ENCODE data around the gene PACRG. TPM values are rescaled to one million over a fixed set of nuclear protein-coding genes. Genes with fewer than 3 reads are reported as not detected.

Gene PACRG
- total RNA-seq, 3 donors from 2014 or later: 0.64 to 6.4 (median 4.6) TPM

- Histone ChIP-seq H3K27ac (no peak overlapping the region), H3K27me3 (no peaks in the 10 kb centered on the region), H3K4me3 (no peak overlapping the region), H3K9me3 (peaks cover 0 to 3% of the 10 kb centered on the region in 2 donors), H3K36me3 (no peaks in the 10 kb centered on the region), H3K4me1 (no peaks in the 10 kb centered on the region)
- intact Hi-C loops (cut with DNase I; ENCODE audit: low total_unique reads): no loop called here
- no peak for DNase-seq (ENCODE audit: low spot score in 2 of 2)
- no peak for TF ChIP-seq CTCF (IDR thresholded peaks at IDR 0.05)
- no peak for TF ChIP-seq POLR2AphosphoS5 (IDR thresholded peaks at IDR 0.05)
- no peak for TF ChIP-seq POLR2A (IDR thresholded peaks at IDR 0.05)
These were observed 185.4 kb downstream of the PACRG start for GRCh38 chr6:162913206-162913605.

GRCh38 chr6:162917506-162917905 is 189.7 kb downstream of the PACRG start:
- no peak for DNase-seq (ENCODE audit: low spot score in 2 of 2)
- no peaks in the 10 kb centered on the region for H3K9me3 ChIP-seq

GRCh38 chr6:162921062-162921461 is 193.3 kb downstream of the PACRG start:
- no peaks in the 10 kb centered on the region for H3K4me1 ChIP-seq
- no peak for DNase-seq (ENCODE audit: low spot score in 2 of 2)
- H3K27me3 ChIP-seq: no peaks in the 10 kb centered on the region
- no peaks in the 10 kb centered on the region for H3K36me3 ChIP-seq
- peaks cover 5 to 32% of the 10 kb centered on the region in 2 donors for H3K9me3 ChIP-seq
- H3K4me3 ChIP-seq: no peak overlapping the region
- TF ChIP-seq POLR2A (IDR thresholded peaks at IDR 0.05) (no peak), POLR2AphosphoS5 (IDR thresholded peaks at IDR 0.05) (no peak), CTCF (IDR thresholded peaks at IDR 0.05) (no peak)
- intact Hi-C loops (cut with DNase I; ENCODE audit: low total_unique reads): no loop called here
- no peak overlapping the region for H3K27ac ChIP-seq

More at GRCh38 chr6:162917506-162917905, 189.7 kb downstream of the PACRG start:
- Histone ChIP-seq H3K4me3 (no peak overlapping the region), H3K27me3 (no peaks in the 10 kb centered on the region), H3K4me1 (no peaks in the 10 kb centered on the region), H3K27ac (no peak overlapping the region), H3K36me3 (no peaks in the 10 kb centered on the region)
- no peak for TF ChIP-seq CTCF (IDR thresholded peaks at IDR 0.05)
- no peak for TF ChIP-seq POLR2AphosphoS5 (IDR thresholded peaks at IDR 0.05)
- TF ChIP-seq POLR2A (IDR thresholded peaks at IDR 0.05): no peak
- intact Hi-C loops (cut with DNase I; ENCODE audit: low total_unique reads): no loop called here

GRCh38 chr6:162921510-162922040 is 193.8 kb downstream of the PACRG start:
- TF ChIP-seq POLR2A (IDR thresholded peaks at IDR 0.05) (no peak), CTCF (IDR thresholded peaks at IDR 0.05) (no peak), POLR2AphosphoS5 (IDR thresholded peaks at IDR 0.05) (no peak)
- peaks cover 7 to 33% of the 10 kb centered on the region in 2 donors for H3K9me3 ChIP-seq
- H3K4me1 ChIP-seq: no peaks in the 10 kb centered on the region
- H3K27me3 ChIP-seq: no peaks in the 10 kb centered on the region
- no peak overlapping the region for H3K4me3 ChIP-seq
- H3K27ac ChIP-seq: no peak overlapping the region
- intact Hi-C loops (cut with DNase I; ENCODE audit: low total_unique reads): no loop called here
- no peaks in the 10 kb centered on the region for H3K36me3 ChIP-seq
- no peak for DNase-seq (ENCODE audit: low spot score in 2 of 2)

GRCh38 chr6:162922563-162923166 is 194.9 kb downstream of the PACRG start:
- H3K36me3 ChIP-seq: no peaks in the 10 kb centered on the region
- H3K9me3 ChIP-seq: peaks cover 7 to 42% of the 10 kb centered on the region in 2 donors
- no peak for TF ChIP-seq POLR2A (IDR thresholded peaks at IDR 0.05)
- no peak for TF ChIP-seq POLR2AphosphoS5 (IDR thresholded peaks at IDR 0.05)
- no peak for TF ChIP-seq CTCF (IDR thresholded peaks at IDR 0.05)
- no peaks in the 10 kb centered on the region for H3K4me1 ChIP-seq
- no peak overlapping the region for H3K27ac ChIP-seq
- intact Hi-C loops (cut with DNase I; ENCODE audit: low total_unique reads): no loop called here
- no peak overlapping the region for H3K4me3 ChIP-seq
- H3K27me3 ChIP-seq: no peaks in the 10 kb centered on the region
- no peak for DNase-seq (ENCODE audit: low spot score in 2 of 2)
